Astrocyte (in vitro differentiated cells and primary cell): ENCODE results near the gene PRSS37. TPM values are rescaled to one million over a fixed set of nuclear protein-coding genes. Genes with fewer than 3 reads are reported as not detected.

ENCODE experiments used
- DNase-seq: peaks from one replicate; pipeline ENCODE4 v3.0.0-alpha.2; 2010; ENCODE audit warnings: low read depth
- FAIRE-seq: peaks from 2 replicates; lab custom pipeline; 2011; peaks lifted over from hg19 to GRCh38; lab: Jason Lieb, UNC
- H2AFZ ChIP-seq: 2 replicates; pipeline ENCODE4 v1.6.0; 2012; ENCODE audit warnings: low read depth, low read length, inconsistent platforms
- H3K27ac ChIP-seq: 2 replicates; pipeline ENCODE4 v1.5.1; 2011; ENCODE audit warnings: low read depth, low read length, inconsistent platforms
- H3K27me3 ChIP-seq: 2 replicates; pipeline ENCODE4 v1.6.0; 2011; ENCODE audit warnings: low read length, inconsistent platforms; ENCODE audit not compliant: insufficient read depth
- H3K36me3 ChIP-seq: 2 replicates; pipeline ENCODE4 v1.5.1; 2011; ENCODE audit warnings: low read length, inconsistent platforms; ENCODE audit not compliant: insufficient read depth
- H3K4me1 ChIP-seq: 2 replicates; pipeline ENCODE4 v1.5.1; 2011; ENCODE audit warnings: low read length, inconsistent platforms; ENCODE audit not compliant: insufficient read depth
- H3K4me2 ChIP-seq: 2 replicates; pipeline ENCODE4 v1.6.0; 2012; ENCODE audit warnings: low read length, inconsistent platforms
- H3K4me3 ChIP-seq: 2 replicates; pipeline ENCODE4 v1.5.1; 2011; ENCODE audit warnings: low read depth, mild to moderate bottlenecking, low read length, inconsistent platforms; ENCODE audit not compliant: insufficient read depth
- H3K79me2 ChIP-seq: 2 replicates; pipeline ENCODE4 v1.6.0; 2012; ENCODE audit warnings: mild to moderate bottlenecking, low read length, inconsistent platforms; ENCODE audit not compliant: insufficient read depth
- H3K9ac ChIP-seq: 2 replicates; pipeline ENCODE4 v1.6.0; 2012; ENCODE audit warnings: mild to moderate bottlenecking, low read length, inconsistent platforms
- H3K9me3 ChIP-seq: 2 replicates; pipeline ENCODE4 v1.5.1; 2012; ENCODE audit warnings: low read depth, mild to moderate bottlenecking, low read length, inconsistent platforms; ENCODE audit not compliant: insufficient read depth
- H4K20me1 ChIP-seq: 2 replicates; pipeline ENCODE4 v1.6.0; 2012; ENCODE audit warnings: low read length, inconsistent platforms; ENCODE audit not compliant: insufficient read depth
- H3K27ac Mint-ChIP-seq: one replicate; pipeline ENCODE4 v1.8.0; 2021; ENCODE audit warnings: mild to moderate bottlenecking, mixed read lengths; ENCODE audit not compliant: unreplicated experiment
- H3K27me3 Mint-ChIP-seq: one replicate; pipeline ENCODE4 v1.8.0; 2021; ENCODE audit warnings: low read depth, mixed read lengths; ENCODE audit not compliant: unreplicated experiment
- H3K36me3 Mint-ChIP-seq: one replicate; pipeline ENCODE4 v1.8.0; 2021; ENCODE audit warnings: low read depth, mixed read lengths; ENCODE audit not compliant: unreplicated experiment
- H3K4me1 Mint-ChIP-seq: one replicate; pipeline ENCODE4 v1.8.0; 2021; ENCODE audit warnings: low read depth, mixed read lengths; ENCODE audit not compliant: unreplicated experiment
- H3K4me3 Mint-ChIP-seq: one replicate; pipeline ENCODE4 v1.8.0; 2021; ENCODE audit warnings: mild to moderate bottlenecking, moderate library complexity, mixed read lengths; ENCODE audit not compliant: unreplicated experiment
- H3K9me3 Mint-ChIP-seq: one replicate; pipeline ENCODE4 v1.8.0; 2021; ENCODE audit warnings: mild to moderate bottlenecking, mixed read lengths; ENCODE audit not compliant: unreplicated experiment
- CTCF ChIP-seq: IDR thresholded peaks from 2 replicates; pipeline ENCODE4 v1.5.1; 2011; ENCODE audit warnings: low read depth, mild to moderate bottlenecking, inconsistent platforms, low read length, moderate library complexity; ENCODE audit not compliant: insufficient read depth
- EZH2 ChIP-seq: IDR thresholded peaks from 2 replicates; pipeline ENCODE4 v1.6.1; 2012; ENCODE audit warnings: mild to moderate bottlenecking, low read length, inconsistent platforms; ENCODE audit not compliant: insufficient read depth
- total RNA-seq: library from RNA; stranded (reverse); gene quantifications from 2 replicates; pipeline ENCODE4 v1.2.1, GENCODE V29; 2021

PRSS37 gene
- total RNA-seq, 1 donor from 2014 or later, result not detected

GRCh38 chr7:141875453-141875852, 34.2 kb upstream of the PRSS37 start:
- Histone ChIP-seq H2AFZ (no peak overlapping the region), H4K20me1 (no peaks in the 10 kb centered on the region), H3K27ac (no peak overlapping the region), H3K36me3 (no peaks in the 10 kb centered on the region), H3K4me2 (no peak overlapping the region), H3K4me3 (no peak overlapping the region), H3K27me3 (no peaks in the 10 kb centered on the region), H3K9me3 (peaks cover 2% of the 10 kb centered on the region), H3K4me1 (no peaks in the 10 kb centered on the region), H3K9ac (no peak overlapping the region), H3K79me2 (no peaks in the 10 kb centered on the region)
- DNase-seq (no peak), FAIRE-seq (no peak)
- Mint-ChIP-seq H3K27me3 (peaks cover 3% of the 10 kb centered on the region), H3K4me3 (no peak overlapping the region), H3K9me3 (peaks cover 3% of the 10 kb centered on the region), H3K36me3 (no peaks in the 10 kb centered on the region), H3K27ac (no peak overlapping the region), H3K4me1 (no peaks in the 10 kb centered on the region)
- no peak for TF ChIP-seq CTCF
- no peak for TF ChIP-seq EZH2

DNA sequence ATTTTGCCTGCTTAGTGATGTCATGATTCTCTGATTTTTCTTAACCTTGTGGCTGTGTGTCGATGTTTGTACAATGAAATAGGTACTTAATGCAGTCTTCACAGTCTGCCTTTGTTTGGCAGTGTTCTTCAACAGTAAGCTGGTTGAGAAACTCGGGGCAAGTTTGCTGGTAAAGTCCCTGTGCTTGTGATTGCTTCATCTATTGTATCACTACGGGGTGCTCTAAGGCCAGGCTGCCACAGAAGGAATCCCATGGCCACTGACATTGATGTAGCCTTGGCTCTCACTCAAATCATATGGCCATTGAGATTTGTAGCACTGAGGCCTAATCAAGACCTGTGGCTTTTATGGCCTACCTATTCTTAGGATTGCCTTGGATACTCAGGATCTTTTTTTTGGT, 33.5 kb upstream of the PRSS37 start:
- no peak overlapping the region for H3K27ac Mint-ChIP-seq
- TF ChIP-seq EZH2, result no peak
- TF ChIP-seq CTCF, result no peak
- Histone ChIP-seq H2AFZ (no peak overlapping the region), H3K4me2 (no peak overlapping the region), H4K20me1 (no peaks in the 10 kb centered on the region), H3K9me3 (peaks cover 2% of the 10 kb centered on the region), H3K27ac (no peak overlapping the region), H3K27me3 (no peaks in the 10 kb centered on the region), H3K79me2 (no peaks in the 10 kb centered on the region), H3K4me1 (no peaks in the 10 kb centered on the region), H3K9ac (no peak overlapping the region), H3K36me3 (no peaks in the 10 kb centered on the region), H3K4me3 (no peak overlapping the region)
- H3K36me3 Mint-ChIP-seq, result no peaks in the 10 kb centered on the region
- H3K9me3 Mint-ChIP-seq, result peaks cover 3% of the 10 kb centered on the region
- no peaks in the 10 kb centered on the region for H3K4me1 Mint-ChIP-seq
- H3K4me3 Mint-ChIP-seq, result no peak overlapping the region
- DNase-seq (no peak), FAIRE-seq (no peak)
- H3K27me3 Mint-ChIP-seq, result peaks cover 3% of the 10 kb centered on the region

DNA sequence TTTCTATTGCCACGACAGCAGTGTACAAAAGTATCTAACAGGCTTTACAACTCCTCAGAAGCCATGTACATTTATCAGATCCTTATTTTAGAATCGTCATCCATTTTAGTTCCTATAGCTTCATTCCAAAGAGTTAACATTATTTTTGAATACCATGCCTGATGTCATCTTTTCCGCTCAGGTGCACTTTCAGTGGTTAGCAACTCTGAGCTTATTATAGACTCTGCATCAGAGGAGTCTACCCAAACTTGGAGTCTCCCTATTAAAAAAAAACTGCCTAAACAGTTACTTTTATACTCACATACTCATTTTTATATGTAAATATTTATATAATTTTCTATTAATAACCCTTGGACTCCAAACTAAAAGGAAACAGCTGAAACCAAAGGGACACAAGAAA, 31.6 kb upstream of the PRSS37 start:
- H3K4me3 ChIP-seq, result no peak overlapping the region
- Mint-ChIP-seq H3K4me3 (no peak overlapping the region), H3K27me3 (peaks cover 3% of the 10 kb centered on the region), H3K4me1 (no peaks in the 10 kb centered on the region), H3K36me3 (no peaks in the 10 kb centered on the region), H3K9me3 (peaks cover 3% of the 10 kb centered on the region), H3K27ac (no peak overlapping the region)
- no peak overlapping the region for H3K4me2 ChIP-seq
- no peaks in the 10 kb centered on the region for H3K79me2 ChIP-seq
- no peak overlapping the region for H2AFZ ChIP-seq
- no peaks in the 10 kb centered on the region for H3K4me1 ChIP-seq
- H3K9ac ChIP-seq, result no peak overlapping the region
- H3K27ac ChIP-seq, result no peak overlapping the region
- no peak for FAIRE-seq
- H3K27me3 ChIP-seq, result no peaks in the 10 kb centered on the region
- no peaks in the 10 kb centered on the region for H3K36me3 ChIP-seq
- H3K9me3 ChIP-seq, result peaks cover 2% of the 10 kb centered on the region
- no peaks in the 10 kb centered on the region for H4K20me1 ChIP-seq
- no peak for DNase-seq
- TF ChIP-seq EZH2 (no peak), CTCF (no peak)
